Measurements from ENCODE around the gene TAS2R20.

TAS2R20 gene

DNA sequence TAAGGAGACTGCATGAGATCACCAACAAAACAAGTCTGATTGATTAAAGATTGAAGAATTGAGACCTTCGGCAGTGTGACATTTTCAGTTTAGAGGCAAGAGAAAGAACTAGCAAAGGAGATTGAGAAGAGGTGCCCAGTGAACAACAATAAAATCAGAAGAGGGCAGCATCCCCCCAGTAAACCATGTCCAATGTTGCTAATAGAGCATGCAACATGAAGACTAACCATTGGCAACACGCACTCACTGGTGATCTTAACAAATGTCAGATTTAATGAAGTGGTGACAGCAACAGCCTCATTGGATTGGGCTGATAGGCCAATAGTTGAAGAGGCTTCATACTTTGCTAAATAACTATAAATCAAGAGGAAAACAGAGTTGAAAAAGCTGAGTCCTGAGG is 38.3 kb downstream of the TAS2R20 start:
- peaks cover 9% of the 10 kb centered on the region for H3K9me3 ChIP-seq (ENCODE audit: control insufficient read depth, low read length)
- no peaks in the 10 kb centered on the region for H3K4me1 ChIP-seq (ENCODE audit: control insufficient read depth, insufficient read depth, low read length)
- no peaks in the 10 kb centered on the region for H3K27me3 ChIP-seq (replicated peaks; ENCODE audit: control insufficient read depth, insufficient read depth, low read length)
- no peak overlapping the region for H3K4me3 ChIP-seq (ENCODE audit: low read length)
- no peaks in the 10 kb centered on the region for H3K36me3 ChIP-seq (ENCODE audit: control insufficient read depth, insufficient read depth, low read length, severe bottlenecking)
- H3K9ac ChIP-seq (ENCODE audit: low read length), result no peak overlapping the region
- DNase-seq (ENCODE audit: low read depth), result no peak

DNA sequence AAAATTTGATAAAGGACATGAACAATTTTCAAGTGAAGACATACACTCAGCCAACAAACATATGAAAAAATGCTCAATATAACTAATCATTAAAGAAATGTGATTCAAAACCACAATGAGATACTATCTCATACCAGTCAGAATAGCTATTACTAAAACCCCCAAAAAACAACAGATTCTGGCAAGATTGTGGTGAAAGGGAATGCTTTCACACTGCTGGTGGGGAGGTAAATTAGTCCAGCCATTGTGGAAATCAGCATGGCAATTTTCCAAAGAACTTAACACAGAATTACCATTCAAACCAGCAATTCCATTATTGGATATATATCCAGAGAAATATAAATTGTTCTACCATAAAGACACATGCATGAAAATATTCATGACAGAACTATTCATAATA is 40.4 kb downstream of the TAS2R20 start:
- Histone ChIP-seq H3K36me3 (ENCODE audit: control insufficient read depth, insufficient read depth, low read length, severe bottlenecking) (no peaks in the 10 kb centered on the region), H3K4me3 (ENCODE audit: low read length) (no peak overlapping the region), H3K4me1 (ENCODE audit: control insufficient read depth, insufficient read depth, low read length) (no peaks in the 10 kb centered on the region), H3K27me3 (replicated peaks; ENCODE audit: control insufficient read depth, insufficient read depth, low read length) (no peaks in the 10 kb centered on the region), H3K9ac (ENCODE audit: low read length) (no peak overlapping the region), H3K9me3 (ENCODE audit: control insufficient read depth, low read length) (peaks cover 10% of the 10 kb centered on the region)
- DNase-seq (ENCODE audit: low read depth), result no peak

DNA sequence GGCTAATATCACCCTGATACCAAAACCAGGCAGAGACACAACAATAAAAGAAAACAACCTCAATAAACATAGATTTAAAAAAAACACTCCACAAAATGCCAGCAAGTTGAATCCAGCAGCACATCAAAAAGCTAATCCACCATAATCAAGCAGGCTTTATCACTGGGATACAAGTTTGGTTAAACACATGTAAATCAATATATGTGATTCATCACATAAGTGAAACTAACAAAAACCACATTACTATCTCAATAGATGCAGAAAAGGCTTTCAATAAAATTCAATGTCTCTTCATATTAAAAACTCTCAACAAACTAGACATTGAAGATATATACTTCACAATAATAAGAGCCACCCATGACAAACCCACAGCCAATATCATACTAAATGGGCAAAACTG is 42.0 kb downstream of the TAS2R20 start:
- no peak overlapping the region for H3K4me3 ChIP-seq (ENCODE audit: low read length)
- no peak for DNase-seq (ENCODE audit: low read depth)
- H3K36me3 ChIP-seq (ENCODE audit: control insufficient read depth, insufficient read depth, low read length, severe bottlenecking), result no peaks in the 10 kb centered on the region
- no peaks in the 10 kb centered on the region for H3K27me3 ChIP-seq (replicated peaks; ENCODE audit: control insufficient read depth, insufficient read depth, low read length)
- H3K9ac ChIP-seq (ENCODE audit: low read length), result no peak overlapping the region
- H3K4me1 ChIP-seq (ENCODE audit: control insufficient read depth, insufficient read depth, low read length), result no peaks in the 10 kb centered on the region
- peaks cover 10% of the 10 kb centered on the region for H3K9me3 ChIP-seq (ENCODE audit: control insufficient read depth, low read length)

DNA sequence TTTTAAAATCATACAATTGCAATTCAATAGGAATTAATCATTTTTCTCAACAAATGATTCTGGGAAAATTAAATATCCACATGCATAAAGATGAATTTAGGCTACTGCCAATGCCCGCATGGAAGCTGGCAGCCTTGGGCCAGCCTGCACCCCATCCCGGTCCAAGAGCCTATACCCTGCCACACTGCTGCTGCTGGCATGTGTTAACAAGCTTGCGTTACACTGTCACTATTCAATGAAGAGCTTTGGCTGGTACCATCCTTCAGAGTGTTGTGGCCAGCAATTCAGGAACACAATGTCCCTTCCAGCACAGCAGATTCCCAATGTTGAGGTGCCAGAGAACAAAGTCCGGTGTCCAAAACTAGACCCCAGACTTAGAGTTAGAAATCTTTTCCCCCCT is 45.5 kb downstream of the TAS2R20 start:
- H3K36me3 ChIP-seq (ENCODE audit: control insufficient read depth, insufficient read depth, low read length, severe bottlenecking), result peaks cover 5% of the 10 kb centered on the region

More for the DNA sequence above, 45.5 kb downstream of the TAS2R20 start:
- H3K4me1 ChIP-seq (ENCODE audit: control insufficient read depth, insufficient read depth, low read length), result no peaks in the 10 kb centered on the region
- no peaks in the 10 kb centered on the region for H3K27me3 ChIP-seq (replicated peaks; ENCODE audit: control insufficient read depth, insufficient read depth, low read length)
- no peak overlapping the region for H3K9ac ChIP-seq (ENCODE audit: low read length)
- H3K4me3 ChIP-seq (ENCODE audit: low read length), result no peak overlapping the region
- DNase-seq (ENCODE audit: low read depth), result no peak
- peaks cover 10% of the 10 kb centered on the region for H3K9me3 ChIP-seq (ENCODE audit: control insufficient read depth, low read length)

Measured in adipocyte (in vitro differentiated cells).